Measurements from ENCODE around the gene KLHL10. TPM values are rescaled to one million over a fixed set of nuclear protein-coding genes. Genes with fewer than 3 reads are reported as not detected.

Gene KLHL10
- total and polyA plus RNA-seq, 2 of the 13 experiments (the other 11 are each of a cell fraction or from before 2014, with no cell fraction given), result 0.04 to 0.08 TPM

GRCh38 chr17:41800601-41801373 is 36.8 kb upstream of the KLHL10 start (continued):
- TF ChIP-seq, protein P1, sequence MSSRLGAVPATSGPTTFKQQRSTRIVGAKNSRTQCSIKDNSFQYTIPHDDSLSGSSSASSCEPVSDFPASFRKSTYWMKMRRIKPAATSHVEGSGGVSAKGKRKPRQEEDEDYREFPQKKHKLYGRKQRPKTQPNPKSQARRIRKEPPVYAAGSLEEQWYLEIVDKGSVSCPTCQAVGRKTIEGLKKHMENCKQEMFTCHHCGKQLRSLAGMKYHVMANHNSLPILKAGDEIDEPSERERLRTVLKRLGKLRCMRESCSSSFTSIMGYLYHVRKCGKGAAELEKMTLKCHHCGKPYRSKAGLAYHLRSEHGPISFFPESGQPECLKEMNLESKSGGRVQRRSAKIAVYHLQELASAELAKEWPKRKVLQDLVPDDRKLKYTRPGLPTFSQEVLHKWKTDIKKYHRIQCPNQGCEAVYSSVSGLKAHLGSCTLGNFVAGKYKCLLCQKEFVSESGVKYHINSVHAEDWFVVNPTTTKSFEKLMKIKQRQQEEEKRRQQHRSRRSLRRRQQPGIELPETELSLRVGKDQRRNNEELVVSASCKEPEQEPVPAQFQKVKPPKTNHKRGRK (CRISPR knock-in tag; IDR thresholded peaks at IDR 0.05), result no peak
- TF ChIP-seq, protein P2, sequence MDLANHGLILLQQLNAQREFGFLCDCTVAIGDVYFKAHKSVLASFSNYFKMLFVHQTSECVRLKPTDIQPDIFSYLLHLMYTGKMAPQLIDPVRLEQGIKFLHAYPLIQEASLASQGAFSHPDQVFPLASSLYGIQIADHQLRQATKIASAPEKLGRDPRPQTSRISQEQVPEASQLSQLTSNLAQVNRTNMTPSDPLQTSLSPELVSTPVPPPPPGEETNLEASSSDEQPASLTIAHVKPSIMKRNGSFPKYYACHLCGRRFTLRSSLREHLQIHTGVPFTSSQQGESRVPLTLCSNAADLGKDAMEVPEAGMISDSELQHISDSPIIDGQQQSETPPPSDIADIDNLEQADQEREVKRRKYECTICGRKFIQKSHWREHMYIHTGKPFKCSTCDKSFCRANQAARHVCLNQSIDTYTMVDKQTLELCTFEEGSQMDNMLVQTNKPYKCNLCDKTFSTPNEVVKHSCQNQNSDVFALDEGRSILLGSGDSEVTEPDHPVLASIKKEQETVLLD (CRISPR knock-in tag; IDR thresholded peaks at IDR 0.05; ENCODE audit: low read depth), result no peak
- TF ChIP-seq ATAD3A (CRISPR knock-in tag; IDR thresholded peaks at IDR 0.05) (no peak), MEIS2 (CRISPR knock-in tag; IDR thresholded peaks at IDR 0.05) (0 out of 2 replicates have a peak, but pooled peaks have one; percentile 18), PAX8 (CRISPR knock-in tag; IDR thresholded peaks at IDR 0.05; ENCODE audit: borderline replicate concordance) (no peak), MTERF4 (CRISPR knock-in tag; IDR thresholded peaks at IDR 0.05) (0 out of 2 replicates have a peak, but pooled peaks have one; percentile 47), HMG20B (CRISPR knock-in tag; conservative IDR thresholded peaks at IDR 0.05) (no peak), TMF1 (CRISPR knock-in tag; IDR thresholded peaks at IDR 0.05; ENCODE audit: low read depth) (no peak; the same call in 1 of the 2 replicates), JDP2 (CRISPR knock-in tag; IDR thresholded peaks at IDR 0.05; ENCODE audit: borderline replicate concordance) (no peak), ZNF777 (CRISPR knock-in tag; IDR thresholded peaks at IDR 0.05) (peak; percentile 43; the same call in 1 of the 2 replicates), ZNF83 (CRISPR knock-in tag; IDR thresholded peaks at IDR 0.05; ENCODE audit: borderline replicate concordance) (no peak; the same call in 1 of the 2 replicates), NFIB (CRISPR knock-in tag; IDR thresholded peaks at IDR 0.05; ENCODE audit: borderline replicate concordance) (no peak), ZNF709 (CRISPR knock-in tag; IDR thresholded peaks at IDR 0.05) (peak; percentile 67; the same call in 1 of the 2 replicates), KLF15 (CRISPR knock-in tag; IDR thresholded peaks at IDR 0.05; ENCODE audit: borderline replicate concordance) (no peak), MXI1 (IDR thresholded peaks at IDR 0.05; ENCODE audit: borderline replicate concordance, low read depth, low read length) (peak; percentile 47; the same call in 1 of the 3 replicates), MTA1 (CRISPR knock-in tag; IDR thresholded peaks at IDR 0.05; ENCODE audit: borderline replicate concordance) (peak; percentile 68; the same call in 1 of the 2 replicates), GABPB1 (CRISPR knock-in tag; IDR thresholded peaks at IDR 0.05) (peak; percentile 28; the same call in 1 of the 2 replicates), ZNF616 (CRISPR knock-in tag; IDR thresholded peaks at IDR 0.05; ENCODE audit: low read depth) (no peak), CENPX (CRISPR knock-in tag; IDR thresholded peaks at IDR 0.05) (no peak), TEAD3 (CRISPR knock-in tag; optimal IDR thresholded peaks at IDR 0.05; ENCODE audit: borderline replicate concordance) (peak; percentile 46), SOX5 (CRISPR knock-in tag; IDR thresholded peaks at IDR 0.05; ENCODE audit: borderline replicate concordance) (no peak)
- TF ChIP-seq, protein P3, sequence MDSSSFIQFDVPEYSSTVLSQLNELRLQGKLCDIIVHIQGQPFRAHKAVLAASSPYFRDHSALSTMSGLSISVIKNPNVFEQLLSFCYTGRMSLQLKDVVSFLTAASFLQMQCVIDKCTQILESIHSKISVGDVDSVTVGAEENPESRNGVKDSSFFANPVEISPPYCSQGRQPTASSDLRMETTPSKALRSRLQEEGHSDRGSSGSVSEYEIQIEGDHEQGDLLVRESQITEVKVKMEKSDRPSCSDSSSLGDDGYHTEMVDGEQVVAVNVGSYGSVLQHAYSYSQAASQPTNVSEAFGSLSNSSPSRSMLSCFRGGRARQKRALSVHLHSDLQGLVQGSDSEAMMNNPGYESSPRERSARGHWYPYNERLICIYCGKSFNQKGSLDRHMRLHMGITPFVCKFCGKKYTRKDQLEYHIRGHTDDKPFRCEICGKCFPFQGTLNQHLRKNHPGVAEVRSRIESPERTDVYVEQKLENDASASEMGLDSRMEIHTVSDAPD (CRISPR knock-in tag; IDR thresholded peaks at IDR 0.05), result no peak
- TF ChIP-seq, protein P4, sequence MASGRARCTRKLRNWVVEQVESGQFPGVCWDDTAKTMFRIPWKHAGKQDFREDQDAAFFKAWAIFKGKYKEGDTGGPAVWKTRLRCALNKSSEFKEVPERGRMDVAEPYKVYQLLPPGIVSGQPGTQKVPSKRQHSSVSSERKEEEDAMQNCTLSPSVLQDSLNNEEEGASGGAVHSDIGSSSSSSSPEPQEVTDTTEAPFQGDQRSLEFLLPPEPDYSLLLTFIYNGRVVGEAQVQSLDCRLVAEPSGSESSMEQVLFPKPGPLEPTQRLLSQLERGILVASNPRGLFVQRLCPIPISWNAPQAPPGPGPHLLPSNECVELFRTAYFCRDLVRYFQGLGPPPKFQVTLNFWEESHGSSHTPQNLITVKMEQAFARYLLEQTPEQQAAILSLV (CRISPR knock-in tag; IDR thresholded peaks at IDR 0.05; ENCODE audit: borderline replicate concordance), result no peak
